Kidney (tissue), 14 donors: Measurements from ENCODE around the gene S100A8. TPM values are rescaled to one million over a fixed set of nuclear protein-coding genes. Genes with fewer than 3 reads are reported as not detected.

Experiments
- DNase-seq, 5 donors: peaks; one replicate each; pipeline ENCODE4 v3.0.0-alpha.2; 2013 to 2020
- FAIRE-seq: peaks from 2 replicates; lab custom pipeline; 2012; peaks lifted over from hg19 to GRCh38; lab: Jason Lieb, UNC
- H3K27ac ChIP-seq, 2 donors: one replicate each; pipeline ENCODE4 v1.7.0; 2013; ENCODE audit warnings: low read depth in 2 of 2, low read length in 2 of 2, inconsistent platforms in 1 of 2
- H3K27me3 ChIP-seq: one replicate; pipeline ENCODE4 v1.7.1; 2013; ENCODE audit warnings: low read length, inconsistent platforms; ENCODE audit not compliant: control insufficient read depth, insufficient read depth
- H3K36me3 ChIP-seq, 3 donors: one replicate each; pipeline versions ENCODE4 v1.7.0 to v1.7.1; 2013; ENCODE audit warnings: low read length in 3 of 3, control low read depth in 1 of 3, inconsistent platforms in 1 of 3; ENCODE audit not compliant: insufficient read depth in 3 of 3, control insufficient read depth in 2 of 3
- H3K4me1 ChIP-seq, 3 donors: one replicate each; pipeline versions ENCODE4 v1.7.0 to v1.7.1; 2013; ENCODE audit warnings: low read length in 3 of 3, inconsistent platforms in 1 of 3, low read depth in 1 of 3; ENCODE audit not compliant: control insufficient read depth in 2 of 3, insufficient read depth in 2 of 3
- H3K4me3 ChIP-seq, 3 donors: one replicate each; pipeline versions ENCODE4 v1.7.0 to v1.8.1; 2013; ENCODE audit warnings: low read length in 3 of 3, control low read depth in 1 of 3, inconsistent platforms in 1 of 3
- H3K9ac ChIP-seq, 3 donors: one replicate each; pipeline versions ENCODE4 v1.7.0 to v1.7.1; 2013; ENCODE audit warnings: low read length in 3 of 3, control low read depth in 1 of 3, inconsistent platforms in 1 of 3
- H3K9me3 ChIP-seq, 3 donors: one replicate each; pipeline versions ENCODE4 v1.7.0 to v1.7.1; 2013; ENCODE audit warnings: low read length in 3 of 3, control low read depth in 1 of 3, inconsistent platforms in 1 of 3; ENCODE audit not compliant: control insufficient read depth in 2 of 3, insufficient read depth in 1 of 3
- CTCF ChIP-seq: IDR thresholded peaks from 3 replicates; pipeline ENCODE4 v1.5.1; 2012; ENCODE audit warnings: mild to moderate bottlenecking, moderate library complexity, borderline replicate concordance; ENCODE audit not compliant: insufficient read depth; ENCODE audit errors: extremely low read depth
- intact Hi-C: fragments of 100-400 bp; cut with DNase I; formaldehyde crosslinking; loops from one replicate; pipeline ENCODE4 v1.11.1; 2022
- polyA plus RNA-seq: library from polyadenylated mRNA; stranded (reverse); fragments of 350-450 nt; fragmentation: Illumina TruSeq; extraction: RNeasy Lipid Tissue Mini Kit (QIAGEN cat#74804); gene quantifications from one replicate; pipeline ENCODE4 v1.2.3, GENCODE V29; 2014; ENCODE audit warnings: low read depth, low replicate concordance; ENCODE audit not compliant: insufficient read depth
- total RNA-seq: library from RNA; stranded (reverse); fragmentation: NEBNext Ultra II Directional; extraction: Animal tissue kit (Norgen Biotek cat#: 25700); gene quantifications from one replicate; pipeline ENCODE4 v1.2.1, GENCODE V29; 2021
- donor health status: control.
- donor health status: control.
- donor health status: control.
- donor health status: control.
- donor health status: control.
- donor health status: DM: yes; HTN: yes; CAD: no.
- donor health status: Normal renal cell carcinoma (clear cell type).

S100A8 gene
- total and polyA plus RNA-seq, 2 donors from 2014 or later: 17.5 to 60.9 TPM

GRCh38 chr1:153401461-153401860 is 10.6 kb upstream of the S100A8 start:
- H3K4me3 ChIP-seq: no peak overlapping the region
- no peaks in the 10 kb centered on the region for H3K27me3 ChIP-seq
- intact Hi-C loops: no loop called here
- H3K4me1 ChIP-seq: no peaks in the 10 kb centered on the region
- no peaks in the 10 kb centered on the region for H3K36me3 ChIP-seq
- no peak for TF ChIP-seq CTCF
- H3K27ac ChIP-seq: no peak overlapping the region
- H3K9me3 ChIP-seq: no peaks in the 10 kb centered on the region
- no peak for DNase-seq
- FAIRE-seq: no peak
- H3K9ac ChIP-seq: no peak overlapping the region

GRCh38 chr1:153400244-153400643 is 9.4 kb upstream of the S100A8 start:
- H3K27ac ChIP-seq: no peak overlapping the region
- H3K9ac ChIP-seq: no peak overlapping the region
- DNase-seq (no peak), FAIRE-seq (no peak)
- H3K27me3 ChIP-seq: no peaks in the 10 kb centered on the region
- TF ChIP-seq CTCF: no peak
- H3K4me1 ChIP-seq: no peaks in the 10 kb centered on the region
- no peaks in the 10 kb centered on the region for H3K36me3 ChIP-seq
- intact Hi-C loops: no loop called here
- no peaks in the 10 kb centered on the region for H3K9me3 ChIP-seq
- no peak overlapping the region for H3K4me3 ChIP-seq

GRCh38 chr1:153399401-153400055 is 8.7 kb upstream of the S100A8 start:
- FAIRE-seq: no peak
- no peak for TF ChIP-seq CTCF
- Histone ChIP-seq H3K9ac (no peak overlapping the region), H3K36me3 (no peaks in the 10 kb centered on the region), H3K4me1 (no peaks in the 10 kb centered on the region), H3K4me3 (no peak overlapping the region), H3K27me3 (no peaks in the 10 kb centered on the region), H3K9me3 (no peaks in the 10 kb centered on the region), H3K27ac (no peak overlapping the region)
- intact Hi-C loops: no loop called here
- DNase-seq: no peak
